ENCODE data around the gene BRSK2.

BRSK2 gene

GRCh38 chr11:1467270-1467669 is 77.5 kb downstream of the BRSK2 start:
- no peak for TF ChIP-seq CTCF (IDR thresholded peaks at IDR 0.05; ENCODE audit: low read depth, low read length, missing control alignments)
- H3K4me3 ChIP-seq (ENCODE audit: low read depth, low read length) = no peak overlapping the region
- DNase-seq (ENCODE audit: low read depth) = no peak

- no peak for DNase-seq (ENCODE audit: low read depth)
- no peak for TF ChIP-seq CTCF (IDR thresholded peaks at IDR 0.05; ENCODE audit: low read depth, low read length, missing control alignments)
- H3K4me3 ChIP-seq (ENCODE audit: low read depth, low read length) = no peak overlapping the region
These were observed 78.3 kb downstream of the BRSK2 start for GRCh38 chr11:1468002-1468401.

- TF ChIP-seq CTCF (IDR thresholded peaks at IDR 0.05; ENCODE audit: low read depth, low read length, missing control alignments) = no peak
- DNase-seq (ENCODE audit: low read depth) = no peak
These were observed 78.8 kb downstream of the BRSK2 start for GRCh38 chr11:1468473-1469066.

GRCh38 chr11:1469287-1469910 is 79.7 kb downstream of the BRSK2 start:
- no peak for DNase-seq (ENCODE audit: low read depth)
- TF ChIP-seq CTCF (IDR thresholded peaks at IDR 0.05; ENCODE audit: low read depth, low read length, missing control alignments) = no peak
- no peak overlapping the region for H3K4me3 ChIP-seq (ENCODE audit: low read depth, low read length)

More at GRCh38 chr11:1468473-1469066, 78.8 kb downstream of the BRSK2 start:
- no peak overlapping the region for H3K4me3 ChIP-seq (ENCODE audit: low read depth, low read length)

GRCh38 chr11:1469911-1470680 is 80.4 kb downstream of the BRSK2 start:
- no peak overlapping the region for H3K4me3 ChIP-seq (ENCODE audit: low read depth, low read length)
- TF ChIP-seq CTCF (IDR thresholded peaks at IDR 0.05; ENCODE audit: low read depth, low read length, missing control alignments) = no peak
- no peak for DNase-seq (ENCODE audit: low read depth)

- H3K4me3 ChIP-seq (ENCODE audit: low read depth, low read length) = no peak overlapping the region
- TF ChIP-seq CTCF (IDR thresholded peaks at IDR 0.05; ENCODE audit: low read depth, low read length, missing control alignments) = no peak
- no peak for DNase-seq (ENCODE audit: low read depth)
These were observed 81.2 kb downstream of the BRSK2 start for GRCh38 chr11:1470681-1471611.

All from GM12864 (cell line).